Muscle layer of duodenum (tissue), 2 donors: ENCODE measurements around the gene ZFAND3.

ENCODE experiments used
- H3K27ac ChIP-seq: one replicate; pipeline ENCODE4 v1.7.0; 2013; ENCODE audit warnings: mild to moderate bottlenecking, low read length
- H3K27me3 ChIP-seq: one replicate; pipeline ENCODE4 v1.7.0; 2013; ENCODE audit warnings: low read depth, mild to moderate bottlenecking, control low read depth, low read length
- H3K36me3 ChIP-seq, 2 donors: one replicate each; pipeline ENCODE4 v1.7.0; 2013; ENCODE audit warnings: low read length in 2 of 2, control low read depth in 1 of 2, mild to moderate bottlenecking in 1 of 2; ENCODE audit not compliant: insufficient read depth in 2 of 2, control insufficient read depth in 1 of 2
- H3K4me1 ChIP-seq, 2 donors: one replicate each; pipeline ENCODE4 v1.7.0; 2013; ENCODE audit warnings: low read length in 2 of 2, mild to moderate bottlenecking in 2 of 2, control low read depth in 1 of 2, moderate library complexity in 1 of 2; ENCODE audit not compliant: insufficient read depth in 2 of 2, control insufficient read depth in 1 of 2
- H3K4me3 ChIP-seq, 2 donors: one replicate each; pipeline ENCODE4 v1.7.0; 2013; ENCODE audit warnings: low read length in 2 of 2, low read depth in 1 of 2, mild to moderate bottlenecking in 1 of 2
- H3K9me3 ChIP-seq, 2 donors: one replicate each; pipeline ENCODE4 v1.7.0; 2013; ENCODE audit warnings: low read length in 2 of 2, control low read depth in 1 of 2, mild to moderate bottlenecking in 1 of 2; ENCODE audit not compliant: control insufficient read depth in 1 of 2
- donor health status: healthy.

The ZFAND3 gene

DNA sequence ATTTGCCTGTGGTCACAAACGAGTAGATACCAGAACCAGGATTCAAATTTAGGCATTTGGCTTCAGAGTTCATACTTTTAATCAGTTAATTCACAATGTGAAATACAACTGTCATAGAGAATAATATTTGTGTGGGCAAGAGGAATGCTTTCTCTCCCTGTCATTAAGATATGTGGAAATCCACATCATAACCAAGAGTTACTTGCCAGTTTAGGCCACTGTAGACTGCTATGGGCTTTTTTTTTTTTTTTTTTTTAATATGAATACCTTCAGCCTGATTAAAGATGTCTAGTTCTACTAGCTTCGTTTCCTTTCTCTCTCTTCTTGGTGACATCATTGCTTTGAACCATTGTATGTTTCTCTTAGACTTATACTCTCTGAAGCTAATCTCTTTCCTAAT lies 244.9 kb downstream of the ZFAND3 start:
- Histone ChIP-seq H3K4me3 (no peak overlapping the region), H3K27me3 (no peaks in the 10 kb centered on the region), H3K27ac (no peak overlapping the region), H3K9me3 (no peaks in the 10 kb centered on the region), H3K4me1 (peaks cover 0 to 21% of the 10 kb centered on the region in 2 donors), H3K36me3 (peaks cover 15 to 23% of the 10 kb centered on the region in 2 donors)

GRCh38 chr6:38065734-38066305 lies 246.3 kb downstream of the ZFAND3 start:
- no peak overlapping the region for H3K27ac ChIP-seq
- H3K36me3 ChIP-seq, result peaks cover 15 to 23% of the 10 kb centered on the region in 2 donors
- no peaks in the 10 kb centered on the region for H3K27me3 ChIP-seq
- H3K9me3 ChIP-seq, result no peaks in the 10 kb centered on the region
- H3K4me1 ChIP-seq, result peaks cover 0 to 23% of the 10 kb centered on the region in 2 donors
- no peak overlapping the region for H3K4me3 ChIP-seq

DNA sequence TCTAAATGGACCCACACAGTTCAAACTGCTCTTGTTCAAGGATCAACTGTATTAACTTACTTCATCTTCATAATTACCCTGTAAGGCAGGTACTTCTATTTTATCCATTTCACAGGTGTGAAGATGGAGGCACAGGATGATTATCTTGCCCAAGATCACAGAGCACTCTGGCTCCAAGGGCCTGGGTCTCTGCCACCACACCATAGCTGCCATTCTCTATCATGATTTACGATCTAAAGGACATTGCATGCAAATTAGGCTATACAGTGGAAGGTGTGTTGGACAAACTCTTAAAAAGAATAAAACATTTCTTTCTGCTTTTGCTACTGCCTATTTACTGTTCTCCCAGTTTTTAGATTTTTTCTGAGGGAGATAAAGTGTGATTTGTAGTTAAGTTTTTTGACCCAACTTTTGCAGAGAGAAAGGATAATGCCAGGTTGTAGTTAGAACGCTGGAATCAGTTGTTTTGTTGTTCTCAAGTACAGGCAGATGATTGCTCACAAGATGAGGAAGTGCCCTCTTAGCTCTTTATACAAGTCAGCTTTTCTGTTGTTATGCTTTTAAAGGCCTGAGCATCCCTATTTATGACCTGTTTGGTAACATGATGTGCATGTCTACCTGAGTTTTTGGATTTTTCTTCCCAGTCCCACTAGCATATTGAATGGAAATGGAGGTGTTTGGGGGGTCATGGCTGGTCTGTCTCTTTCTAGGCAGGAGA lies 247.9 kb downstream of the ZFAND3 start:
- no peak overlapping the region for H3K27ac ChIP-seq
- peaks cover 5 to 12% of the 10 kb centered on the region in 2 donors for H3K36me3 ChIP-seq
- peaks cover 0 to 33% of the 10 kb centered on the region in 2 donors for H3K4me1 ChIP-seq
- H3K9me3 ChIP-seq, result no peaks in the 10 kb centered on the region
- no peak overlapping the region for H3K4me3 ChIP-seq
- no peaks in the 10 kb centered on the region for H3K27me3 ChIP-seq

DNA sequence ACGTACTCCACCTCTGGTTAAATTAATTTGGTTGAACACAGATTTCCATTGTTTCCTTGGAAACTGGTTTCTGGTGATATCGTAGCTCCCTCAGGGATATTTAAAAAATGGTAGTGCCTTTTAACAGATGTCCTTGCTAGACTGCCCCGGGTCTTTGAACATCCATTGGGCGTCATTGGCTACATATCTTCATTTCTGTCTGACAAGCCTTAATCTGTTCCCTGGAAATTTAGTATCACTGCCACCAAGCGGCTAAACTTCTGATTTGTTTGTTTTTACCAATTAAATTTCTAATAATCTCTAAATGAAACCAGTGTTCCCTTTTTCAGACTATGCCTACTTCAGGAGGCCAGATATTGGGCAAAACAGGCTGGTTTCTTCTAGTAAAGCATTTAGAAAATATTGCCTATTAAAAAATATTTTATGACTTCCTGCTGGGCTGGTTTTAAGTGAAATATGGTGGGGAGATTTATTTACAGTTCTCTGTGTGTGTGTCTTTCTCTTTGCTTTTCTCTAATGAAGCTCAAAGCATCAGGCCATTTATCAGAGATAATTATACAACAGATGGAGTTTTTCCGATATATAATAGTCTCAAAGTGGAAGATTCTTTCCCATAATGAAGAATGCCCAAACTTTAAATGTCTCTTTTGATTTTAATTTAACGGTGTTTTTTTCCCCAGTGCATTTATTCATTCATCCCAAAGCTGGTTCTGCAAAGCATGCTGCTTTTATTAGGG lies 249.5 kb downstream of the ZFAND3 start:
- H3K4me1 ChIP-seq, result peaks cover 0 to 41% of the 10 kb centered on the region in 2 donors
- no peak overlapping the region for H3K27ac ChIP-seq
- H3K27me3 ChIP-seq, result no peaks in the 10 kb centered on the region
- H3K36me3 ChIP-seq, result no peaks in the 10 kb centered on the region
- no peaks in the 10 kb centered on the region for H3K9me3 ChIP-seq
- no peak overlapping the region for H3K4me3 ChIP-seq

DNA sequence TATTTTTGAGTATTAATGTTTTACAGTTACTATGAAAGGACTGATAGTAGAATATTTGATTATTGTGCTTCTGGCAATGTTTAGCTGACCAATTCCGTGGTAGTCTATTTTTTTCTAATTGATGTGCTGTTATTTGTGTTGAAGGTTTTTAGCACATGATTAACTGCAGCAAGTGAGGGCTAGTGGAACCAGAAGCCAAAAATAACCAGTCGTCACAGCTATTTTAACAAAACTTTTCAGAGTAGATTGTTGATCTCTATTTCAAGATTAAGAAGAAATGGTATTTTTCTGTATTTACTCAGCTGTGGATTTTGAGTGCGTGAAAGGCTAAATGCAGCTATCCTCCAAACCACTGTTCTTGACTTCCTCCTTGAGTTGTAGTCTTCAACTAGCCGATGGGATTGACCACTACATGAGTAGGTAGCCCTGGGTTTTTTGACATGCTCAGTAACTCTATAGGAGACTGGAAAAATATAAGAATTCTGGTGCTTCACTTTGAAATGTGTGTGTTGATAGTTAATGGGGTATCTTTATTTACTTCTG lies 258.0 kb downstream of the ZFAND3 start:
- Histone ChIP-seq H3K9me3 (no peaks in the 10 kb centered on the region), H3K36me3 (peaks cover 0 to 5% of the 10 kb centered on the region in 2 donors), H3K4me3 (no peak overlapping the region), H3K27ac (no peak overlapping the region), H3K4me1 (peaks cover 17 to 41% of the 10 kb centered on the region in 2 donors), H3K27me3 (no peaks in the 10 kb centered on the region)

DNA sequence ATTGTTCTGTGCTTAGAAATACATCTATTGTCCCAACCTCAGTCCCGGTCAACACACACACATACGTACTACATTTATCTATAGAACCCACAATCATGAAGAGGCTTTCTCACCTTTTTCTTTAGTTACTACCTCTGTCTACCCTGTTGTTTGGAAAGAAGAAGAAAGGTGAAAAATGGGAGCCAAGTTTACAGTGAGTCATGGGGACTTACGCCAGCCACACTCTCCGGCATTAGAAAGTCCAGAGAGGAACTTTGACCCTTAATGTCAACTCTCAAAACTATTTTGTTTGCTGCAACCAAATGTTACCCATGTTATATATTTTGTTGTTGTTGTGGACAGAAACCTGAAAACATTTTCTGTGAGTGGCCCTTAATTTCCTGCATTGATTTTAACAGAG lies 259.1 kb downstream of the ZFAND3 start:
- H3K27ac ChIP-seq, result no peak overlapping the region
- H3K9me3 ChIP-seq, result no peaks in the 10 kb centered on the region
- H3K4me1 ChIP-seq, result peaks cover 17 to 34% of the 10 kb centered on the region in 2 donors
- H3K27me3 ChIP-seq, result no peaks in the 10 kb centered on the region
- H3K4me3 ChIP-seq, result no peak overlapping the region
- peaks cover 0 to 10% of the 10 kb centered on the region in 2 donors for H3K36me3 ChIP-seq

- peaks cover 17 to 34% of the 10 kb centered on the region in 2 donors for H3K4me1 ChIP-seq
Measured at GRCh38 chr6:38079107-38079506, 259.6 kb downstream of the ZFAND3 start.

DNA sequence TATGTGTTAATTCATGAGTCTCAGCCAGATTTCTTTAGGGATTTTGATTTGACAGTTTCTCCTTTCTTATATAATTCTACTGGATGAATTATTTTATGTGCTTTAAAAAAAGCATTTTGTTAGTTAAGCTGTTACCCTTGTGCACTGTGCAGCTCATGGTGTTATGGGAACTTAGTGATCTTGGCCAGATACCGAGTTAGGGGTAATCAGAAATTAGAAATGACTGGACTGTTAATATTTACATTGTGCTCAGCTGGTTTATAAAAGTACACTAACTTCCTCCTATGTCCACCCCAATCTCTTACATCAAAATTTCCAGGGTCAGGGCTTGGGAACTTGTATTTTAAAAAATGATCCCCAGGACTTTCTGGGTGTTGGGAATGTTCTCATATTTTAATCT lies 260.0 kb downstream of the ZFAND3 start:
- Histone ChIP-seq H3K4me3 (no peak overlapping the region), H3K36me3 (peaks cover 0 to 10% of the 10 kb centered on the region in 2 donors), H3K4me1 (peaks cover 17 to 34% of the 10 kb centered on the region in 2 donors), H3K27ac (no peak overlapping the region), H3K9me3 (no peaks in the 10 kb centered on the region), H3K27me3 (no peaks in the 10 kb centered on the region)

More at GRCh38 chr6:38079107-38079506, 259.6 kb downstream of the ZFAND3 start:
- no peak overlapping the region for H3K27ac ChIP-seq
- no peaks in the 10 kb centered on the region for H3K9me3 ChIP-seq
- H3K36me3 ChIP-seq, result peaks cover 0 to 10% of the 10 kb centered on the region in 2 donors
- no peak overlapping the region for H3K4me3 ChIP-seq
- no peaks in the 10 kb centered on the region for H3K27me3 ChIP-seq

DNA sequence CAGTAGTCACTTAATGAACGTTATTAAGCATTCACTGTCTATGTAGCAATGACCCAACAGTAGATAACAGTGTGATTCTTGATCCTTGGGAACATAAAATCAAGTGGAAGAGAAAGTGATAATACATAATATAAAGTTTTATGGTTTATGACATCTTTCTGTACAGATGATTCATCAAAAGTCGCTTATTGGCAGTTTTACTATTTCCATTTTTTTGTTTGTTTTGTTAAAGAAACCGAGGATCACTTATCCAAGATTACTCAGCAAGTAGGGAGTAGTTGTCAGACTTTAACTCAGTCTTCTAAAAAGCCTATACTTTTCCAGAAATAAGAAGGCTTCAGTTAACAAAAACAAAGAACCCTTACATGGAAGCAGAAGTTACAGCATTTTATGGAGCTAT lies 260.8 kb downstream of the ZFAND3 start:
- Histone ChIP-seq H3K4me1 (peaks cover 17 to 34% of the 10 kb centered on the region in 2 donors), H3K9me3 (no peaks in the 10 kb centered on the region), H3K27ac (no peak overlapping the region), H3K27me3 (no peaks in the 10 kb centered on the region), H3K36me3 (peaks cover 5 to 10% of the 10 kb centered on the region in 2 donors), H3K4me3 (no peak overlapping the region)

GRCh38 chr6:38080889-38081288 lies 261.4 kb downstream of the ZFAND3 start:
- Histone ChIP-seq H3K36me3 (peaks cover 5 to 10% of the 10 kb centered on the region in 2 donors), H3K27me3 (no peaks in the 10 kb centered on the region), H3K4me1 (peaks cover 17 to 34% of the 10 kb centered on the region in 2 donors), H3K27ac (no peak overlapping the region), H3K9me3 (no peaks in the 10 kb centered on the region), H3K4me3 (no peak overlapping the region)

DNA sequence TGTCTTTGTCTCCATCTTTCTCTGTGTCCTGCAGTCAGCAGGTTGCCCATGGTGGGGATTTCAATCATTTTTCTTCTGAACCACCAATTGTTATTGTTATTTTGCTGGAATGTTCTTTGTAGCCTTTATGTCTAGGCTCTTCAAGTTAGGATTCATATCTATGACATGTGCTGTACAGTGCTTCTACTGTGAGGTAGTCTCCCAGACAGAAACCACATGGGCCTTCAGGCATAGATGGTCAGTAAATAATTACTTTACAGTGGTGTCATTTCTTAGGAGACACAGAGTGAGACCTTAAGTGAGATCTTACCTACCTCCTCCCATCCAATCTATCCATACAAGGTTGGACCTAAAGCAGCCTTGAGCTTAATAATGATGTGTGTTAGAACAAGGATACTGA lies 265.5 kb downstream of the ZFAND3 start:
- no peak overlapping the region for H3K4me3 ChIP-seq
- no peak overlapping the region for H3K27ac ChIP-seq
- peaks cover 5 to 10% of the 10 kb centered on the region in 2 donors for H3K36me3 ChIP-seq
- H3K27me3 ChIP-seq, result no peaks in the 10 kb centered on the region
- H3K9me3 ChIP-seq, result no peaks in the 10 kb centered on the region
- peaks cover 0 to 9% of the 10 kb centered on the region in 2 donors for H3K4me1 ChIP-seq
